HS-27A (cell line): ENCODE measurements around the gene C14orf119.
A peak's percentile ranks its signal among the peaks of the same experiment; 100 is the strongest.

ENCODE experiments used
- DNase-seq: peaks from one replicate; pipeline ENCODE4 v3.0.0-alpha.2; 2012; ENCODE audit warnings: low read depth, missing footprints

The C14orf119 gene

DNA sequence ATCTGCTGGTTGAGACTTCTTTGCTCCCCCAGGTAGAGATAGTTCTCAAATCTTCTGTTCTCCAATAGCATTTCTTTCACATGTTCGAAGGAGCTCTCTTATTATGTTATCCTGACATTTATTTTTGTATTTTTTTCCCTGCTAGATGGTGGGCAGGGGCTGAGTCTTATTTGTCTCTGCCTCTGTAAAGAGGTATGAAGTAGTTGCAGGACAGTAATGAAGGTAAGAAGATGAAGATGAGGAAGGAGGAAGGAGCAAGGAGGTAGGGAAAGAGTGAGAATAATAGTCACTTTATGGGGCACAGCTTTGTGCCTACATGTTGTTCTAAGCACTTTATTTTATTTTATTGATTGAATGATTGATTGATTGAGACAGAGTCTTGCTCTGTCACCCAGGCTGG is 14.5 kb downstream of the C14orf119 start:
- no peak for DNase-seq

DNA sequence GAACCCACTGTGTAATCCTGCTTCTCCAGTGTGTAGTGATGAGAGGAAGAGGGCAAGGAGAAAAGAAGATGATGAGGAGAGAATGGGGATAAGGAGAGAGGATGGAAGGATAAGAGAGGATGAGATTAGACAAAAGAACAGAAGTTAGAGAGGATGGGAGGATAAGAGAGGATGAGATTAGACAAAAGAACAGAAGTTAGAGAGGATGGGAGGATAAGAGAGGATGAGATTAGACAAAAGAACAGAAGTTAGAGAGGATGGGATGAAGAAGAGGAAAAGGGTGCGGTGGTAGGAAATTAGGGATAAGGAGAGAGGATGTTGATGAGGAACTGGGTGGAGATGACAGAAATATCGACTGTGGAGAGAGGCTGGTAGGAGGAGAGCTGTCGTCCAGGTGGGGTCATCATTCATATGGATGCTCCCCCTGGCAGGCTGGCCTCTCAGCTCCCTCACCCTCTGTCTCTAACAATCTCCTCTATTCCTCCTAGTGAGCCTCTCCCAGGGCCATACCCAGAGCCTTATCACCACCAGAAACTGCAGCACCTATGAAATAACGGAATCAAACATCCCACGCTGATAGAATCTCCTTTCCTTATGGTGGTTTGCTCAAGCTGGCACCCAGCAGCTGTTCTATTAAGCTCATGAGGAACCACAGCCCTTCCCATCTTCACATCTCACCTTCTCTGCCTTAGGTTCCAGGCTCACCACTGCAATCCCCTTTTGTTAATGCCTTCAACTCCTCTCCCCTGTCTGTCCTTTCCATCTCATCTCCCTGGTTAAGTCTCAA is 15.5 kb downstream of the C14orf119 start:
- no peak for DNase-seq

DNA sequence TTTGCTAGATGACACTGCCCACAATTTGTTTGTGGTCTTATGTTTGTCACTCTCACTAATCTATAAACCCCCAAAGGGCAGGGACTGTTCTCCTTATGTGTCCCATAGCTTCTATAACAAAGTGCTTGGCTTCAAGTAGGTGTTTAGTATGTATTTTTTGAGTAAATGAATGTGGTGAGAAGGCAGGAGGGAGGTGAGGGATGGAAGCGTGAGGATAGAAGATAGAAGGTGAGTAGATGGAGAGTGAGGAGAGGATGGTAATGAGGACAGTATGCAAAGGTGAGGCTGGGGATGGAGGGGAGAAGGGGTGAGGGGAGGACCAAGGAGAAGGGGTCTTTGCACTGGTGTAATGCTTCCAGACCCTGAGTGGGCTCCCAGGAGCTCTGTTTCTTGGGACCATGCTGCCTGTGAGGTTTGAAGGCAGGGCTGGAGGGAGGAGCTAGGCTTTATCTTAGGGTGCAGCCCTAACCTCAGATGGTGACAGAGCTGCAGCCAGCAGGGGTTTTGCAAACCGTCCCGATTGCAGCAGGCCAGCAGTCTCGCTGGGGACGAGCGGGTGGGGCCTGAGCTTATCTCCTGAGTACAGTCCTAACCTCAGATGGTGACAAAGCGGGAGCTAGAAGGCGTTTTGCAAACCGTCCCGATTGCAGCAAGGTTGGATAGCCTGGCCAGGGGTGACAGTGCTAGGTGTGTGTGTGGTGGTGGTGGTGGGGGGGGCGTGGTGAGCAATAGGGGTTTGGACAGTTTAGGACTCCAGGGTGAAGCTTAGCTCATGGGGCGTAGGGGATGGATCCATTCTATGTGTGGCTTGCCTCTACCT is 17.3 kb downstream of the C14orf119 start:
- no peak for DNase-seq

DNA sequence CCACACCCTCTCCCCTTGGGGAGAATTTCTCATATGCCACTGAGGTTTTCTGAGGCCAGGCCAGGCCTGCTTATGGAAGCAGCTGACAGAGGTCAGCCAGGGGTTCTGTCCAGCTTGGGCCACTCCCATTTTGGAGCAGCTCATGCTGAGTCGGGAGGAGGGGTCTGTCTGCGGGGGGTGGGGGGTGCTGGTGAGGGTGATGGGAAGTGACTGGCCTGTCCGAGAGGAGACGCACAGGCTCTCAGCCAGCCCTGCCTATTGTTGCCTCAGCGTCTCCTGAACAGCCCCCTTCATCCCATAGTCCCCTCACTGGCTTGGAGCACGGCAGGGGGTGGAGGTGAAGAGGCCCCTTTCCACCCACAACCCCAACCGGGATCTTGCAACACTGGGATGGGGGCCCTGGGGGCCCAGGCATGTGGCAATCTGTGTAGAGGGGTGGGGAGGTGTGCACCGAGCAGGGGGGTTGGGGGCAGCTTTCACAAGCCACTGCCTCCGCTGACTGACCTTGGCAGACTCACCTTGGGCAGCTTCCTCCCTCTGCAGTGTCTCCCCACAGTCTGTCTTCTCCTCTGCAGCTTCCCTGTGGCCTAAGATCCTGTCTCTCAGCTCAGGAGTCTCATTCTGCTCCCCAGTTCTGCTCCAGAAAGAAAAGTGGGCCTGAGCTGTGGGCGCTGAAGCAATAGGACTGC is 18.3 kb downstream of the C14orf119 start:
- no peak for DNase-seq

DNA sequence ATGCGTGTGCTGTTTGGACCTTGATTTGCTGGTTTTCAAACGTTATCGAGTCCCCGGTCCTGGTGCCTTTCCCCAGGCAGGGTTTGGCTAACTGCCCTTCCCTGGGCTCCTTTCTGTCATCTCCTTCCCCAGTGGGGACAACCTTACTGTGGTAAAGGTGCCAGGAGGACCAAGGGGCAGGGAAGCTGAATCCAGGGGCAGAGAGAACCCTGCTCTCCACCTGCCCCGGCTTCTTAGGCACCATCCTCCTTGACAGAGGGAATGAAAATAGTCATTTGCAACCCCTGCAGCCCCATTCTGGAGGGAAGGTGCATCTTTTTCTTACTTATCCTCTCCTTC is 18.8 kb downstream of the C14orf119 start:
- no peak for DNase-seq

DNA sequence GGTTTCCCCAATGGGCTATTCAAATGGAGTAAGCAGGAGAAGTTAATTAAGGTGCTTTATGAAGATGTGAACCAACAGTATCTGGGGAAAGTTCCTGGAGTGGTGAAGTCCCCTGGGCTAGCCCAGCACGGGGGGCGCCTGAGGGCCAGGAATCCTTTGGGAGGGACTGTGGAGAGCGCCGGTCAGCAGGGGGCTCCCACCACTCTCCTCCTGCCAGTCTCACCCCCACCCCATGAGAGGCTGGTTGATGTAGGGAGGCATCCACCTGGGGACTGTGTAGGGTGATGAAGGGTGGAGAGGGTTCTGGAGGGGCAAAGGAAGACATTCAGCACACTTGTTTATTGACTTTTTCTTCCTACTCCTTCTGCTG is 19.3 kb downstream of the C14orf119 start:
- no peak for DNase-seq

GRCh38 chr14:23115039-23115731 is 19.9 kb downstream of the C14orf119 start:
- DNase-seq, result peak; percentile 95

DNA sequence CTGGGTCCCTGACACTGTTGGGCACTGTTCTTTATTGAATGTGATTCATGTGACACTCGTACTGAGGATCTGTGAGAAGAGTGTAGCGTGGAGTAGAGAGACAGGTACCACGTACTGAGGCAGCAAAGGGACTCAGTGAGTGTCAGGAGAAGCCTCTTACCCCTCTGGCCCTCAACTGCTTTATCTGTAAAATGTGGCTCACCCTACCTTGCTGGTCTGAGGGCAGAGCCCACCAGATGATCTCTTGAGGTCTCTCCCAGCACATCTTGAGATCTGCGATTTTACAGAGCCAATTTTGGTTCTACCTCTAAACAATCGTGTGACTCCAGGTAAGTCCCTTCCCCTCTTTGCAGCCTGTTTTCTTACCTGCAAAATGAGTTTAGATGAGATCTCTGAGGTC is 20.6 kb downstream of the C14orf119 start:
- DNase-seq, result no peak

GRCh38 chr14:23117371-23118020 is 22.2 kb downstream of the C14orf119 start:
- DNase-seq, result no peak

DNA sequence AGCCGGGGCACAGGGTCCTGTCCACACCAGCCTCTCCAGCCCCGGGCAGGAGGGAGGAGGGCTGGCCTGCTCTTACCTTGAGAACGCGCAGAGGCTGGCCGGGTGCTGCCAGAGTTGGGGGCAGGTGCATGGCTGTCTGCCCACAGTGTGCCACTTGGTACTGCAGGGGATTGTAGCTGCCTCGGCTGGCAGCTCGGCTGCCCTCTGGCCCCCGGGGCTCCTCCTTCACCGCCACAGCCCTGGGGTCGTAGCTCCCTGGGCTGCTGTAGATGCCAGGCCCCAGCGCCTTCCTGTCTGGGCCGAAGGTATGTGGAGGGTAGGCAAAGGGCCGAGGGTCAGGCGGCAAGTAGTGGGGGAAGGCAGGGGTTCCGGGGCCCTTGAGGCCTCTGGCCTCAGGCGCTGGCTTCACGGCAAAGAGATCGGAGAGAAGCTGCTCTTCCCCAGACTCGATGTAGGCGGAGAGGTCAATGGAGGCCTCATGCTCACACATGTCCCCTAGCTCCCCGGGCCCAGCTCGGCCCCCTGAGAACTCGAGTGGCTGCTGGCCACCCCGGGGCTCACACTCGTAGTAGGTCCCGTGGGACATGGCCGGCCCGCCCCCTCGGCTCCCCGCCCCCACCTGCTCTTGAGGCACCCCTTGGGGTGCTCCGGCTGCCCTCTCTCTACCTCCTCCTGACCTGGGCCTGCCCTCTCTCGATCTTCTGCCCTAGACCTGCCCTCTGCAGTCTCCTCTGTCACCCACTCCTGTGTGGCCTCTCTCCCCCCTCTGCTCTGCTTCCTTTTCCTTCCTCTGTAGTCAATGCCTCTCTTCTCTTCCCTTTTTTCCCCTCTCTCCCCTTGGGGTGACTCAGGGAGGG is 23.4 kb downstream of the C14orf119 start, which contains the start of gene CEBPE:
Gene CEBPE (minus strand): TSS at position 750 of the 857 bp plus-strand sequence. CDS start 164 bp downstream, at position 586.
- no peak for DNase-seq

DNA sequence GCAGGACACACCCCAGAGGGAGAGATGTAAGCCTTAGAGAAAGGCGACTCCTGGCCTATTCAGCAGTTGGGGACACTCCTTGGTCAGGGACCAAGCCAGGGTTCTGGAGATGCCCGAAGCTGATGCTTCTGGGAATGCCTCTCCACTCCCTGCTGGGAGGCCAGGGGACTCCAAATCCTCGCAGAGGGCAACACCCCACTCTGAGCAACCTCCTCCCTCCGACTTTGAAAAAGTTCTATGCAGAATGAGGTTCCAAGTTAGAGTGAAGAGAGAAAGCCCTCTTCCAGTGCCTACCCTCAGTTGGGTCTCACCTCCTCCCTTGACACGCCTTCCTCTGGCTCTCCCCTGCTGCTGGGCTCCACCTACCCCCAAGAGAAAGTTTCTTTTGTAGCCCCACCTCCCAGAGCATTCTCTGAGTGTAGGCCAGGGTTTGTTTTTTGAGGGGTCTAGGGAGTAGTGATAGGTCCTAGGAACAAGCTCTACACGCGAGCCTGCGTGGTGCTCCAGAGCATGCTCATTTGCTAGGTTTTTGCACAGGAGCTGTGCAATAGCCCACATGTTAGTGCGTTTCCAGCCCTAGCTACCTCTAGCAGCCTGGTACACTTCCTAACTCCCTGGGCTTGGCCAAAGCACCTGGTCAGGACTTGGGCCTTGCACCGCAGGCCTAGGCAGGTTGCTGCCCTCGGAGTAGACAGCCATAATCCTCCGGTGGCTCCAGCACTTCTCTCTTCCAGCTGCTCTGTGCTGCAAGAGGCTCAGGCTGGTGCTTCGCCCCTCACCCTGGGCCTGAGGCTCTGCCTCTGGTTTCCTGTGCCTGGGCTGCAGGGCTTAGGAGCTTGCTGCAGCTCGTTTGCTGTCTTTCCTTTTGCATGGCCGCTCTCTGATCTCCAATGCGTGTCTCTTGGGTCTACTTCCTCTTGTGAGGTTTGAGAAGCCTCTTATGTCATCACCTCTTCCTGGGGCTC is 24.3 kb downstream of the C14orf119 start:
- no peak for DNase-seq

DNA sequence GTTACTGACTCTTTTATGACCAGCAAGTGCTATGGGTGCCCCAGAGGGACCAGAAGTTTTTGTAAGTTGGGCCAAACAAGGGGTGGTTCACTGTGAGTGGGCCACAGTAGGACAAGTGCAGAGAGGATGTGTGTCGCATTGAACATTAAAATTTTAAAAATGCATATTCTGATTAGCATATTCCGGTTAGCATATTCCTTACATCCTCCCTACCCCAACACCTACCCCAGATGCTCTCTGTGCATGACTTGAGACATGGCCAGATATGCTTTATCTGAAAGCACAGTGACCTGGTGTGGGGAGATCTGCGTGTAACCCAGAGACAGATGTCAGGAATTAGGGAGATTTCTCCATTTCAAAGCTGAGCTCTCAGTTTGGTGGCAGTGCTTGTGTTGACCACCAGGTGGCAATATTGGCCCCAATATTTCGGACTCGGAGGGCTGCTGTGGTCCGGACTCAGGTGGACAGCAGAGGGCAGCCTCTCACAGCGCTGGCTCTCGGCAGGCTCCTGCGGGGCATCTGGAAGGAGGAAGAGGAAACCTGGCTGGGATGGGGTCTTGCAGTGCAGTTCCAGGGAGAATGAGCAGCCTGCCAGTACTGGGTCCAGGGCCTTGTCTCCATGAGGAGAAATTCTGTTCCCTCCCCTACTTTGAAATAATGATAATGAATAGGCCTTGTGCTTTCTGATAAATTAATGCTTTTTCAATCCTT is 25.4 kb downstream of the C14orf119 start:
- DNase-seq, result peak; percentile 74

GRCh38 chr14:23121361-23121771 is 26.1 kb downstream of the C14orf119 start:
- no peak for DNase-seq

GRCh38 chr14:23122086-23122485 is 26.8 kb downstream of the C14orf119 start:
- DNase-seq, result no peak

DNA sequence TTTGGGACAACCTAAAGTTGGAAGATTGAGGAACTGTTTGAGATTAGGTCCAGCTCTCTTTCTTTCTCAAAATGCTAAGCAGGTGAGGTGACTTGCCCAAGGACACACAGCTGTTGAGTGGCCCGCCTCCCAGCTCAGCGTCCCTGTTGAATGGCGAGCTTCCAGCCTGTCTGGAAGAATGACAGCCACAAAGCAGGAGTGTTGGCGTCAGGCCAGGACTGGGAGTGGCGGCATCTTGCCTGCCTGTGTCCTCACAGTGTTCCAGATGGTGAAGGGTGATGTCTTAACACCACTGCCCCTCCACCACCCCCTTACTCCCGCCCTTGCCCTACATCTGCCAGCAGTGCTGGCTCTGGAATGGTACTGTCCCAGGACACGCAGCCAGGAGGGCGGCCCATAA is 28.1 kb downstream of the C14orf119 start:
- DNase-seq, result no peak

- DNase-seq, result no peak
Observed at GRCh38 chr14:23124337-23124954, 29.1 kb downstream of the C14orf119 start.

- DNase-seq, result no peak
Observed at GRCh38 chr14:23125011-23125410, 29.7 kb downstream of the C14orf119 start.

DNA sequence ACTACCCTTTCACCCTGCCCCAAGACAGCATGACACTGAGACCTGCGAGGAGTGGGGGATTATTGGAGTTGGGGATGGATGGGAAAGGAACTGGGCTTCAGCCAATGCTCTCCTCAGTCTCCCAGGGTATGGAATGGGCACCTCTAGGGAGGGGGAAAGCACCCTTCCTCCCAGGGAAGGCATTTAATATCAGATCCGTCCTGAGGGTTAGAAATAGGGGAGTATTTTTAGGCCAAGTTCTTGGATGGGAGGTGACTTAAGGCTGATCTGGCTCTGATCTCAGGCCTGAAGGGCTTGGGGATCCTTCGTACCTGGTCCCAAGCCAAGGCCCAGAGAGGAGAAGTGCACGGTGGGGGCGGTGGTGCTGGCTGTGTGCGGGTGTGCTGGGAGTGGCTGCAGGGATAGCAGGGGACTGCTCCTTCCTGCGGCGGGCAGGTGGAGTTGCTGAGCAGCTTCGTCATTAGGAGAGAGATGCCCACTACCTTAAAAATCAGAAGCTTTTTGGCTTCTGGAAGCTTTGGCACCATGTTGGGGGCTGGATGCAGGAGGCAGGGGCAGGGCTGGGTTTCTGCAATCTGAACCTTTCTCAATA is 30.7 kb downstream of the C14orf119 start:
- DNase-seq, result no peak
